Vagina (tissue), 2 donors: Measurements from ENCODE around the gene CBX8. TPM values are rescaled to one million over a fixed set of nuclear protein-coding genes. Genes with fewer than 3 reads are reported as not detected.

Experiments used
- DNase-seq, 2 donors: peaks; one replicate each; pipeline ENCODE4 v3.0.0-alpha.2; 2017; ENCODE audit errors: extremely low spot score in 2 of 2
- H3K27ac ChIP-seq: fragments of 200-600 bp; sonication (generic); one replicate; pipeline ENCODE4 v1.5.1; 2019
- H3K27me3 ChIP-seq: fragments of 200-600 bp; sonication (generic); one replicate; pipeline ENCODE4 v1.5.1; 2019
- H3K36me3 ChIP-seq, 2 donors: fragments of 200-600 bp; sonication (generic); one replicate each; pipeline ENCODE4 v1.5.1; 2017 to 2019
- H3K4me1 ChIP-seq: fragments of 200-600 bp; sonication (generic); one replicate; pipeline ENCODE4 v1.5.1; 2019
- H3K4me3 ChIP-seq, 2 donors: fragments of 200-600 bp; sonication (generic); 1 replicate in 1 of 2; 2 replicates in 1 of 2; pipeline ENCODE4 v1.5.1; 2016 to 2019
- H3K9me3 ChIP-seq: fragments of 200-600 bp; sonication (generic); one replicate; pipeline ENCODE4 v1.5.1; 2019
- POLR2A ChIP-seq, 2 donors: fragments of 450-650 bp; IDR thresholded peaks; one replicate each; pipeline ENCODE4 v1.6.1; 2017; ENCODE audit warnings: antibody characterized with exemption in 2 of 2, mild to moderate bottlenecking in 2 of 2, moderate library complexity in 2 of 2
- POLR2AphosphoS5 ChIP-seq, 2 donors: sonication (generic); formaldehyde crosslinking; IDR thresholded peaks; one replicate each; pipeline ENCODE4 v1.9.0; 2017; ENCODE audit warnings: antibody characterized with exemption in 2 of 2, mild to moderate bottlenecking in 2 of 2, low read depth in 1 of 2; ENCODE audit not compliant: insufficient read depth in 1 of 2
- intact Hi-C: fragments of 100-400 bp; cut with DNase I; formaldehyde crosslinking; loops from one replicate; pipeline ENCODE4 v1.15.1; 2023
- total RNA-seq: library from RNA; depleted of rRNA; stranded (reverse); fragments of >200 nt; gene quantifications from one replicate; pipeline ENCODE4 v1.2.3, GENCODE V29; 2016
- TF ChIP-seq, protein P1 (sequence below), 3 experiments: fragments of 450-650 bp in 2 of 3; fragments of 200-600 bp in 1 of 3; sonication (generic) in 1 of 3; IDR thresholded peaks; one replicate each; pipeline ENCODE4 v1.5.1; 2017 to 2019; ENCODE audit warnings: antibody characterized with exemption in 3 of 3, mild to moderate bottlenecking in 2 of 3, moderate library complexity in 2 of 3

Gene CBX8
- total RNA-seq, 1 donor from 2014 or later, result 0.98 TPM

- TF ChIP-seq POLR2AphosphoS5 (IDR thresholded peaks at IDR 0.05; ENCODE audit: insufficient read depth in 1 of 2, low read depth in 1 of 2) (no peak), POLR2A (IDR thresholded peaks at IDR 0.05) (no peak)
- TF ChIP-seq, protein P1, sequence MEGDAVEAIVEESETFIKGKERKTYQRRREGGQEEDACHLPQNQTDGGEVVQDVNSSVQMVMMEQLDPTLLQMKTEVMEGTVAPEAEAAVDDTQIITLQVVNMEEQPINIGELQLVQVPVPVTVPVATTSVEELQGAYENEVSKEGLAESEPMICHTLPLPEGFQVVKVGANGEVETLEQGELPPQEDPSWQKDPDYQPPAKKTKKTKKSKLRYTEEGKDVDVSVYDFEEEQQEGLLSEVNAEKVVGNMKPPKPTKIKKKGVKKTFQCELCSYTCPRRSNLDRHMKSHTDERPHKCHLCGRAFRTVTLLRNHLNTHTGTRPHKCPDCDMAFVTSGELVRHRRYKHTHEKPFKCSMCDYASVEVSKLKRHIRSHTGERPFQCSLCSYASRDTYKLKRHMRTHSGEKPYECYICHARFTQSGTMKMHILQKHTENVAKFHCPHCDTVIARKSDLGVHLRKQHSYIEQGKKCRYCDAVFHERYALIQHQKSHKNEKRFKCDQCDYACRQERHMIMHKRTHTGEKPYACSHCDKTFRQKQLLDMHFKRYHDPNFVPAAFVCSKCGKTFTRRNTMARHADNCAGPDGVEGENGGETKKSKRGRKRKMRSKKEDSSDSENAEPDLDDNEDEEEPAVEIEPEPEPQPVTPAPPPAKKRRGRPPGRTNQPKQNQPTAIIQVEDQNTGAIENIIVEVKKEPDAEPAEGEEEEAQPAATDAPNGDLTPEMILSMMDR (IDR thresholded peaks at IDR 0.05), result no peak
- Histone ChIP-seq H3K27ac (peak overlapping the region; percentile 79), H3K4me3 (peak overlapping the region; percentile 54 to 55), H3K9me3 (no peaks in the 10 kb centered on the region), H3K4me1 (peaks cover 63% of the 10 kb centered on the region), H3K36me3 (no peaks in the 10 kb centered on the region), H3K27me3 (peaks cover 12% of the 10 kb centered on the region)
- intact Hi-C loops, result loop anchor here (2.0 to 10.0 kb wide), 2 partner anchors 43 to 151 kb away; no protein-coding TSS in a partner anchor
- no peak for DNase-seq
Observed at GRCh38 chr17:79843474-79843815, 46.6 kb upstream of the CBX8 start.

DNA sequence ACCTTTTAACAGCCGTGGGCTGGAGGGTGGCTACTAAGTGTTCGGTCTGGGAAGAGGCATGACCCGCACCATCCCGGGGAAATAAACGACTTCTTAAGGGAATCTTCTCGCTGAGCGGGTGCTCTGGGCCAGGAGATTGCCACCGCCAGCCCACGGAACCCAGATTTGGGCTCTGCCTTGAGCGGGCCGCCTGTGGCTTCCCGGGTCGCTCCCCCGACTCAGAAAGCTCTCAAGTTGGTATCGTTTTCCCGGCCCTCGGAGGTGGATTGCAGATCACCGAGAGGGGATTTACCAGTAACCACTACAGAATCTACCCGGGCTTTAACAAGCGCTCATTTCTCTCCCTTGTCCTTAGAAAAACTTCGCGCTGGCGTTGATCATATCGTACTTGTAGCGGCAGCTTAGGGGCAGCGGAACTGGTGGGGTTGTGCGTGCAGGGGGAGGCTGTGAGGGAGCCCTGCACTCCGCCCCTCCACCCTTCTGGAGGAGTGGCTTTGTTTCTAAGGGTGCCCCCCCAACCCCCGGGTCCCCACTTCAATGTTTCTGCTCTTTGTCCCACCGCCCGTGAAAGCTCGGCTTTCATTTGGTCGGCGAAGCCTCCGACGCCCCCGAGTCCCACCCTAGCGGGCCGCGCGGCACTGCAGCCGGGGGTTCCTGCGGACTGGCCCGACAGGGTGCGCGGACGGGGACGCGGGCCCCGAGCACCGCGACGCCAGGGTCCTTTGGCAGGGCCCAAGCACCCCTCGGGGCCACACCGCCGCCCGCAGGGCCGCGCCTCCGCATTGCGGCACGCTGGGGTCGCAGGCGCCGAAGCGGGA lies 46.0 kb upstream of the CBX8 start:
- peak overlapping the region; percentile 79 for H3K27ac ChIP-seq
- H3K36me3 ChIP-seq, result no peaks in the 10 kb centered on the region
- H3K9me3 ChIP-seq, result no peaks in the 10 kb centered on the region
- TF ChIP-seq POLR2AphosphoS5 (IDR thresholded peaks at IDR 0.05; ENCODE audit: insufficient read depth in 1 of 2, low read depth in 1 of 2) (no peak), POLR2A (IDR thresholded peaks at IDR 0.05) (no peak)
- TF ChIP-seq, protein P1 (IDR thresholded peaks at IDR 0.05), result no peak
- peak overlapping the region; percentile 54 to 55 for H3K4me3 ChIP-seq
- intact Hi-C loops, result loop anchor here (2.0 to 10.0 kb wide), 2 partner anchors 42 to 152 kb away; no protein-coding TSS in a partner anchor
- H3K4me1 ChIP-seq, result peaks cover 66% of the 10 kb centered on the region
- peaks cover 12% of the 10 kb centered on the region for H3K27me3 ChIP-seq
- DNase-seq, result no peak

GRCh38 chr17:79842136-79842655 lies 45.3 kb upstream of the CBX8 start:
- H3K27me3 ChIP-seq, result peaks cover 12% of the 10 kb centered on the region
- H3K9me3 ChIP-seq, result no peaks in the 10 kb centered on the region
- TF ChIP-seq, protein P1 (IDR thresholded peaks at IDR 0.05), result no peak
- TF ChIP-seq POLR2A (IDR thresholded peaks at IDR 0.05) (no peak), POLR2AphosphoS5 (IDR thresholded peaks at IDR 0.05; ENCODE audit: insufficient read depth in 1 of 2, low read depth in 1 of 2) (no peak)
- DNase-seq, result no peak
- H3K27ac ChIP-seq, result no peak overlapping the region
- H3K36me3 ChIP-seq, result no peaks in the 10 kb centered on the region
- intact Hi-C loops, result loop anchor here (2.0 to 10.0 kb wide), 2 partner anchors 41 to 153 kb away; no protein-coding TSS in a partner anchor
- H3K4me3 ChIP-seq, result no peak overlapping the region
- peaks cover 73% of the 10 kb centered on the region for H3K4me1 ChIP-seq

DNA sequence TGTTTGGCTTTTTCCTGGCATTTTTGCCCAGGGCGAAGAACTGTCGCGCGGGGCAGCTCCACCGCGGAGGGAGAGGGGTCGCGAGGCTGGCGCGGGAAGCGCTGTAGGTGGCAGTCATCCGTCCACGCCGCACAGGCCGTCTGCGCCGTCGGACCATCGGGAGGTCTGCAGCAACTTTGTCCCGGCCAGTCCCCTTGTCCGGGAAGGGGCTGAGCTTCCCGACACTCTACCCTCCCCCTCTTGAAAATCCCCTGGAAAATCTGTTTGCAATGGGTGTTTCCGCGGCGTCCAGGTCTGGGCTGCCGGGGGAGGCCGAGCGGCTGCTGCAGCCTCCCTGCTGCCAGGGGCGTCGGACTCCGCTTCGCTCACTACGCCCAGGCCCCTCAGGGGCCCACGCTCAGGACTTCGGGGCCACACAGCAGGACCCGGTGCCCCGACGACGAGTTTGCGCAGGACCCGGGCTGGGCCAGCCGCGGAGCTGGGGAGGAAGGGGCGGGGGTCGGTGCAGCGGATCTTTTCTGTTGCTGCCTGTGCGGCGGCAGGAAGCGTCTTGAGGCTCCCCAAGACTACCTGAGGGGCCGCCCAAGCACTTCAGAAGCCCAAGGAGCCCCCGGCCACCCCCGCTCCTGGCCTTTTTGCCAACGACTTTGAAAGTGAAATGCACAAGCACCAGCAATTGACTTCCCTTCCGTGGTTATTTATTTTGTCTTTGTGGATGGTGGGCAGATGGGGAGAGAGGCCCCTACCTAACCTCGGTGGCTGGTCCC lies 44.7 kb upstream of the CBX8 start:
- Histone ChIP-seq H3K27ac (no peak overlapping the region), H3K9me3 (no peaks in the 10 kb centered on the region), H3K4me1 (peaks cover 80% of the 10 kb centered on the region), H3K4me3 (no peak overlapping the region), H3K36me3 (no peaks in the 10 kb centered on the region), H3K27me3 (peaks cover 12% of the 10 kb centered on the region)
- no peak for TF ChIP-seq POLR2A (IDR thresholded peaks at IDR 0.05)
- no peak for TF ChIP-seq POLR2AphosphoS5 (IDR thresholded peaks at IDR 0.05; ENCODE audit: insufficient read depth in 1 of 2, low read depth in 1 of 2)
- TF ChIP-seq, protein P1 (IDR thresholded peaks at IDR 0.05), result no peak
- DNase-seq, result no peak
- intact Hi-C loops, result loop anchor here (2.0 to 10.0 kb wide), 2 partner anchors 41 to 153 kb away; no protein-coding TSS in a partner anchor
